DMS53 treated with DMSO at 0.1 percent for 48 hours (cell line): ENCODE data around the gene MATN3.
A peak's percentile ranks its signal among the peaks of the same experiment; 100 is the strongest.

ENCODE experiments used
- DNase-seq: peaks from one replicate; lab custom pipeline; 2025; ENCODE audit not compliant: unreplicated experiment; lab: John Stamatoyannopoulos, UW

MATN3 gene

DNA sequence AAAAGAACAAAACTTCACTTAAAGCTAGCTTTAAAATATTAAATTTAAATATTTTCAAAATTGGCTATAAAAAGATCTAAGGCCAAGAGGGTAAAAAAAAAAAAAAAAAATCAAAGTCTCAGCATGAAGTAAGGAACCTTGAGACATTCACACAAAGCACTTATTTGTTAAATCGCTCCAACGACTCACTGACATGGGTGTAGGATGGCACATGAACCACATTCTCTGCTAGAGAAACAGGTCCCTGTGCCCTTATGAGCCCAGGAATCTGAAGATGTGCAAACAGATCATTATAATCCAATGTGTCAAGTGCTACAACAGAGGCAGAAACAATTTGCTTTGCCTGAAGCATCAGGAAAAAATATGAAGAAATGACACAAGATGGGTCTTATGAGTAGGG lies 25.2 kb upstream of the MATN3 start:
- no peak for DNase-seq

DNA sequence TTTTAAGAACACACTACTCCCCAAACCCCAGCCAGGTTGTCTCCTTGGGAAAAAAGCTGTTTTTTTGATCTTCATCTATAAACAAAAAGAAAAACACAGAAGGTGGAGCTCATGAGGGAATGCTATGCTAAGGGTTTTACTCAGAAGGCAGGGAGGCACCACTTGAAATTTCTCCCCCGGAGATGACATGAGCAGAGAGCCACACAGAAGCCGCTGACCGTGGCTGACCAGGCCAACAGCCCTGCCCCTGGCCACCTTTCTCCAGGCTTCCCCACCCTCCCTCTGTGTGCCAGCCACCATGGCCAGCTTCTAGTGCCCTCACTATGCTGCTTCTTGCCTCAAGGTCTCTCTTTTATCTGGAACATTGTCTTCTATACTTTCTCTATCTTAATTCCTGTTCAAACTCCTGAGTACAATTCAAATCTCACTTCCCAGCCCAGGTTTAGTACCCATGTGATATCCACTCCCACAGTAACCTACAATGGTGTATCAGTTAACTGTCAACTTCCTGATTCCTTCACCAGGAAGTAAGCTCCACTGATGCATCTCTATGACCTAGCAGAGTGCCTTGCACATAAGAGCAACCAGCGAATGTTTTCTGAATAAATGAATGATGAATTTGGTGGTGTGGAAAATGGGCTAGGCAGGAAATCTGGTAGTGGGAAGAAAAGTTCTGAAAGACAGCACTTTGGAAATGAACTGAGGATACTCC lies 23.6 kb upstream of the MATN3 start:
- no peak for DNase-seq

DNA sequence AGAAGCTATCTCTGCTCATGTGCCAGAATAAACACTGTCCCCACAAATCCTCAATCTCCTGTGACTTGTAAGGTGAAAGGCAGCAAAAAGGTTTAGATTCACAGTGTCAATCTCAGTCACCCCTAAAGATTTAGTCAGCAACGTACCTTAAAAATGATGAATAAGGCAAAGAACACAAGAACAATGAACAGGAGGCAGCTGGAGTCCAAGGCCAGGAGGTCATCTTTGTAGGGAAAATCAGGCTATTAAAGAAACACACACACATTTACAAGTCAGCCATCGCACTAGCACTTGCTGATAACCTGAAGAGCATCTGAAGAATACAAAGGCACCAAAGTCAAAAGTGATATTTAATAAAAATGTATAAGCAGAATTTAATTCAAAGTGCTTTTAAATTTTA lies 22.4 kb upstream of the MATN3 start:
- DNase-seq: no peak

DNA sequence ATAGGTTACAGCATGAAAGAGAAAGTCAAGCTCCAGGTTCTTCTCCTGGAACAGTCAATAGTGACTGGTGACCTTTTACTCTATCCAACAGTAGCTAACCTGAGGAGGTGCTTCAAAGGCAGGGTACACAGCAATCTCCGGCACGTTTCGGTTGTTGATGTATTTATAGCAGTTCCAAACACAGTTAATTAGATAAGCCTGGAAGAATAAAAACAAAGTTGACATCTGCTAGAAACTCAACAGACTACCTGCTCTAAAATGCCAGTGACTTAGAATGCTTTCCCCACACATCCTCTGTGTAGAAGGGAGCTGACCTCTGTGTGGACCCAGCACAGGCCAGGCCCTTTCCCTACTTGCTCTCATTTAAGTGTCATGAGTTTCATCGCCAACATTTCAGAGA lies 21.8 kb upstream of the MATN3 start:
- DNase-seq: no peak

DNA sequence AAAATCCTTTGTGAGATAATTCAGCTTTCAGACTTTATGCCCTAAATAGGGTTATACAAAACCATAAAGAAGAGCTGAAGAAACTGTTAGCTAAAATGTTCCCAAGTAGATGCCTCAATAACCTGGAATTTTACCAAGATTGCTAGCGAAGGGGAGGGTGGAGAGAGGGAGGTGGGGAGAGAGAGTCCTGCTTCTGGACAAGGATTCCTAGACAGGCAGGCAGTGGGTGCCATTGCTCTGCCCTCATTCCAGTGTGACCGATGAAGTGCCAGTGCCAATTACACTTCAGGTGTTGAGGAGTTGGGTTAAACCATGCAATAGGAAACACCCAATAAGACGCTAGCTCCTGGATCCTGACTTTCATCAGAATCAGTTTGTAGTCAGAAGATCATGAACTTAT lies 20.9 kb upstream of the MATN3 start:
- DNase-seq: no peak

DNA sequence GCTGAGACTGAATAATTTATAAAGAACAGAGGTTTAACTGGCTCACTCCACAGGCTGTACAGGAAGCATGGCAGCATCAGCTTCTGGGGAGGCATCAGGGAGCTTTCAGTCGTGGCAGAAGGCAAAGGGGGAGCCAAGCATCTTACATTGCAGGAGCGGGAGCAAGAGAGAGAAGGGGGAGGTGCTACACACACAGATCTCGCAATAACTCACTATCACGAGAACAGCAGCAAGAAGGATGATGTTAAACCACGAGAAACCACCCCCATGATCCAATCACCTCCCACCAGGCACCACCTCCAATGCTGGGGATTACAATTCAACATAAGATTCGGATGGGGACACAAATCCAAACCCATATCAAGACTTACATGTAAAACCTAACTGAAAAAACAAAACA lies 17.8 kb upstream of the MATN3 start:
- no peak for DNase-seq

DNA sequence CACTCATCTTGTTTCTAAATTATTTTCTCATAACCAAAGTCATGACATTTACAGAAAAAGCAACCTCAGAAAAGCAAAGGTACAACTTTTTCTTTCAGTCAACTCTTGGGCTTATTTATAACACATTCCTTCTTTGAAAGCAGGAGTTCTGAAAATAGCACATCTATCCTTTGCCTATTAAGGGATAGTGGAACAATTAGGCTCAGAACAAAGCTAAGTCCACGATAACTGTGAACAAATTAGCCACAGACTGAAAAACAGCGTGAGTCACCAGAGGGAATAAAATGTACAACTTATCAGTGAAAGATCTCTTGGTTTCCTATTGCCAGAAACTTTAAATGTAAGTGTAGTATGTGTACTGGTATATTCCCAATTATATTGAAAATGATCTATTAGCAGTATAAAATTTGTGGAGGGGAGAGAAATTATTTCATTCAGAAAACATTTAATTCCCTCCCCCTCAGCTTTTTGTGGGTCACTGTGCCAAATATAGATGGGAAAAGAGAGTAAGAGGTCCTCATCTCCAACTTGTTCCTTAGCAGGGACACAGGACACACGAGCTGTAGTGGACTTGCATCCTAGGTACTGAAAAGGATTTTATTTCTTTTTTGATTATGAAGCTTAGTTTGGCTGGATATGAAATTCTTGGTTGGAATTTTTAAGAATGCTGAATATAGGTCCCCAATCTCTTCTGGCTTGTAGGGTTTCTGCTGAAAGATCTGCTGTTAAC lies 15.4 kb upstream of the MATN3 start:
- no peak for DNase-seq

DNA sequence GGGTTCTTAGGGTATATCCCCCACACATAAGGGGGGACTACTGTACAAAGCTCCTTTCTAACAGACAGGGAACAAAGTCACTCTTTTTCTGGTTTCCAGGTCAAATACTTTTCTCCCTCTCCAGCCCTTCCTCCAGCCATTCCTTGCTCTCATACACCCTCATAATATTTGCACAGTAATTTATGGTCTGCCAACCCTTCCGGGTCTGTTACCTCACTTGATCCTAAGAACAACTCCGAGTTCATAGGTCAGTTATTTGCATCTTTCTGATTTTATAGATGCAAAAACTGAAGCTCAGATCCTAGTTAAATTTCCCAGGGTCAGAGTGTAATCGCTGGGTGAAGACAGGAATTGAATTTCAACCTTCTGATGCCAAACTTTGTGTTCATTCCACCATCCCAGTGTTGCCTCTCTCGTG lies 14.8 kb upstream of the MATN3 start:
- DNase-seq: peak; percentile 29

DNA sequence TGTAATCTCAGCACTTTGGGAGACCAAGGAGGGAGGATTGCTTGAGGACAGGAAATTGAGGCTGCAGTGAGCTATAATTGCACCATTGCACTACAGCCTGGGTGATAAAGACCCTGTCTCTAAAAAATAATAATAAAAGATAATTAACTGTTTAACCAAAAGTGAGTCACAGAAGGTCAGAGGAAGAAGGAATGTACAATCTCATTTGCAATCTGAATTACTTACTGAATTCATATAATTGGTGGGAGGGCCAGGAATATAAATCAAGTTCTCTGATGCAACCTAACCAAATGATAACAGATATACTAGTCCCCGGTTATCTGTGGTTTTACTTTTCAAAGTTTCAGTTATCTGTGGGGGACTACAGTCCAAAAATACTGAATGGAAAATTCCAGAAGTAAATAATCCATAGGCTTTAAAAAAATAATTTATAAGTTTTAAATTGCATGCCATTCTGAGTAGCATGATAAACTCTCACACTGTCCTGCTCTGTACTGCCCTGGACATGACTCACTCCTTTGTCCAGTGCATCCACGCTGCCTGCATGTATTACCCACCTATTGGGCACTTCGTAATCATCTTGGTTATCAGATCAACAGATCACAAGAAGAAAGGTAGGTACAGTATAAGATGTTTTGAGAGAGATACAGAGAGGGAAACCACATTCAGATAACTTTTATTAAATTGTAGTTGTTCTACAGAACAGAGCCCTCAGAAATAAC lies 12.8 kb upstream of the MATN3 start:
- DNase-seq: no peak

DNA sequence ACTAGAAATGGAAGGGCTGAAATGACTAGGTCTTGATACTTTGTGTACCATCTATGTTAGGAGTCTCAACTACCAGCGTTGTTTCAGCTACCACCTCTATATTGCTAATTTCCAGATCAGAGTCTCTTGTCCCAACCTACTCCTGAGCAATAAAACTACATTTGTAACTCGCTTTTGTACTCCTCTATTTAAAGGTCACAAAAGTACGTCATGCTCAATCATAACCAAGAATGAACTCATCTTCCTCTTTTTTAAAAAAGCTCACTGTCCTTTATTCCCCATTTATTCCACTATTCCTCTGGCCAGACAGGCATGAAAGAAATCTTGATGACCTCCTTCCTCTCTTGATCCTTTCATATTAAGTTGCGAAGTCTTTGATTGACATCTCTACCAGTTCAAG lies 11.2 kb upstream of the MATN3 start:
- no peak for DNase-seq

DNA sequence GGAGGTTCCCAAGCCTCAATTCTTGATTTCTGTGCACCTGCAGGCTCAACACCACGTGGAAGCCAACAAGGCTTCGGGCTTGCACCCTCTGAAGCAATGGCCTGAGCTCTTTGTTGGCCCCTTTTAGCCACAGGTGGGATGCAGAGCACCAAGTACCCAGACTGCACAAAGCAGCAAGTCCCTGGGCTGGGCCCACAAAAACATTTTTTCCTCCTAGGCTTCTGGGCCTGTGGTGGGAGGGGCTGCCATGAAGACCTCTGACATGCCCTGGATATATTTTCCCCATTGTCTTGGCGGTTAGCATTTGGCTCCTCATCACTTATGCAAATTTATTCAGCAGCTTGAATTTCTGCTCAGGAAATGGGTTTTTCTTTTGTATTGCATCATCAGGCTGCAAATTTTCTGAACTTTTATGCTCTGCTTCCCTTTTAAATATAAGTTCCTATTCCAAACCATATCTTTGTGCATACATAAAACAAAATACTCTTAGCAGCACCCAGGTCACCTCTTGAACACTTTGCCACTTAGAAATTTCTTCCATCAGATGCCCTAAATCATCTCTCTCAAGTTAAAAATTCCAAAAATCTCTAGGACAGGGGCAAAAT lies 9.0 kb upstream of the MATN3 start:
- no peak for DNase-seq

DNA sequence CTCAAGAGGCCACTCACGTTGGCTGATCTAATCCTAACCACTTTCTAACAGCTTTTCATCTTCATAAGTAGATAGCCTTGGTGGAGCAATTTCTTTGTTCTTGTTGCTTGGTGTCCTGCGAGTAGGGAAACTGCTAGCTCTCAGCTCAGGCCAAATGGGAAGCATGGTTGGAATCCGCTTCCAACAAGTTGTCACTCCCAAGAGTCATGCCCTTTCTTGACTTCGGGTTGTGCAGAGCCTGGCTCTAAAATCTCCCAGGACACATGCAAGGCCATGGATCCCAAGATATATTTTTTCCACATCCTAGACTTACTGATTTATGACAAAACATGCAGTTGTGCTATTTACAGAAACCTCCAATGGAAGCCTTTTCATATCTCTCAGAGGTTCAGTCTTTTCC lies 7.3 kb upstream of the MATN3 start:
- DNase-seq: no peak

DNA sequence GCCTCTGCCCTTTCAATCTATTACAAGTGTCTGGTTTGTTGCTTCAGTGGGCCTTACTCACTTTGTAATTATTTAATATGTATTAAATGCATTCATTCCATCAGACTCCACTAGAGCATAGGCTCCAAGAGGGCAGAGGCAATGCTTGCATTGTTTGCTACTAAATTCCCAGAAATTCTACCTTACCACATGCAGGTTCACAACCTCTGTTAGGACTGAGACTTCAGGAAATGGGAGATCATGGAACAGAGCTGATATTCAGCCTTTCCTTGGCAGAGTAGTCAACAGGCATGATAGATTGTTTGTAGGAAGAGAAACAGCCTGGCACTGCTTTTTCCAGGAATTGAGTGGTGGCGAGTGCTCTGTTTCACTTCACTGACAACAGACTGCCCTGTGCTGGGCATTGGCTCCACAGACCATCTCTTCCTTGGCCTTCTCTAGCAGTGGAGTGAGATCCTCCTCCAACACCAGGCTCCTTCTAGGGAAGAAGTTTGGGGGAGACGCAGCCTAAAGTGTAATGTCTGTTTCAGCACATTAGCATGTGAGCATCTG lies 6.2 kb upstream of the MATN3 start:
- no peak for DNase-seq

DNA sequence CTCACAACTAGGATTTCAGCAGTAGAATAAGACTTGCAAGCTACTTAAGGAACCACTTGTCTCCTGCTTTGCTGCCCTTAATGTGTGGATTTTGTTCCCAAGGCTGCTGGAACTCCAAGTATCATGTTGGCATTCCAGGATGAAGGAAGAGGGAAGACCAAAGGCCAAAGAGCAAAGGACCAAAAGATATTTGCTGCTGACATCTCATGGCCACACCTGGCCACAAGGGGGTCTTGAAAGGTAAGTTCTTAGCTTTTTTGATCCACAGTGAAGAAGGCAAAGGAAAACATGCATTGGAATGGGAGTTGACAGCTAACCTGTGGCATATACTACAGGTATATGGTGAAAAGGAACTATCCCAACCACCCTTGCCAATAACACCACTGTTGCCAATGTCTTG lies 3.9 kb upstream of the MATN3 start:
- no peak for DNase-seq

DNA sequence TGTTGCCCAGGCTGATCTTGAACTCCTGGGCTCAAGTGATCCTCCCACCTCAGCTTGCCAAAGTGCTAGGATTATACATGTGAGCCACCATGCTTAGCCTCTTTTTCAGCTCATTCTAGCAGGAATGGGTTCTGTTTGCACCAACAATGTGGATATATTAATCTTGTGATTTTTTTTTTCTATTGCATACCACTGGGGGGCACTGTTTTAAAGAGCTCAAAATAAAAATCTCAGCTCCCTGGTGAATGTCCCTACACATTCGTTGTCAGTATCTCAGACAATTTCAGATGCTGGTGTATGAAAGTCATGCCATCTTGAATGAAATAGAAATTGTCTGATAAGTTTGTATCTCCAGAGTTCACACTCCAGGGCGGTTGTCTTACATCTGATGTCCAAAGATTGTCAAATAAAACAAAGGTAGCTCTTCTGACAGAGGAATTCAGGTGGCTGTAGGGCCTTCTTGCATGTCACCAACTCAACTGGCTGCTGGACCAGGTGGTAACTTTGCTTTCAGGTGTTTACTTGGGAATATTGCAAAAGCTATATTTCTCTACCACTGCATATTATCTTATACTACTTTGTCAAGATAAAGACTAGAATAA lies 3.1 kb upstream of the MATN3 start:
- DNase-seq: peak; percentile 38

DNA sequence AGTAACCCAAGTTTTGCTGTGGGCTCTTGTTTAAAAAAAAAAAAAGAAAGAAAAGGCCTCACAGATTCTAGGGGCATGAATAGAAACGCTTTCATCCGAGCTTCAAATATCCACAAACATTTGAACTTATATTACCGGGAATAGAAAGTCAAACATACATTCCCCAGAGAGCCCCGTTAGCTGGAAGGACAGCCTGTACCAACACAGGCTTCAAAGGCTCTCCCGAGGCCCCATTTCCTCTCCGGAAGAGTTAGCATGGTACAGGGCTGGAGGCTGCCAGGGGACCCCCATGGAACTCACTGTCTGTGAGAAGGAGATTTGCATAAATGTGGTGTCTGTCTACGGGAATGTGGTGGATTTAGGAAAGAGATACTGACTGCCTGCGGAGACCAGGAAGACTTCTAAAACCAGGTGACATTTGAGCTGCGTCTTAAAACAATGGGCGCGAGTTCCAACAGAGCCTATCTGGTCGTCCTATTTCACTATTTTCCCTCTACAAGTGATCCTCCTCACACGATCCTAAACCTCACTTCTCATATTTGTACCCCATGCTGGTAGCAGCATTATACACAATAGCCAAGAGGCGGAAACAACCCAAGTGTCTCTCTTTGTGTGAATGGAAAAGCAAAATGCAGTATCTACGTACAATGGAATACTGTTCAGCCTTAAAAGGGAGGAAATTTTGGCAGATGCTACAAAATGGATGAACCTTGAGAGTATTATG lies 820 bp upstream of the MATN3 start:
- no peak for DNase-seq

DNA sequence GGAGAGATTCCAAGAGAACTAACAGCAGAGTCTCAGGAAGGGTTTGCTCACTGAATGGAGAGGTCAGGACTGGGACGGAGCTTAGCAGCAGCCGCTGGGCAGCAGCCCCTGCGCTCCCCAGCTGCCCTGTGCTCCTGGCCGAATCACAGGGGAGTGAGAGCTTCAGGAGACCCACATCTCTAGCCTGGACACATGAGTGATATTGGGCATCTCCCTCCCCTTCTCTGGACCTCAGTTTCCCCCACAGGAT lies 511 bp downstream of the MATN3 start:
- DNase-seq: no peak

DNA sequence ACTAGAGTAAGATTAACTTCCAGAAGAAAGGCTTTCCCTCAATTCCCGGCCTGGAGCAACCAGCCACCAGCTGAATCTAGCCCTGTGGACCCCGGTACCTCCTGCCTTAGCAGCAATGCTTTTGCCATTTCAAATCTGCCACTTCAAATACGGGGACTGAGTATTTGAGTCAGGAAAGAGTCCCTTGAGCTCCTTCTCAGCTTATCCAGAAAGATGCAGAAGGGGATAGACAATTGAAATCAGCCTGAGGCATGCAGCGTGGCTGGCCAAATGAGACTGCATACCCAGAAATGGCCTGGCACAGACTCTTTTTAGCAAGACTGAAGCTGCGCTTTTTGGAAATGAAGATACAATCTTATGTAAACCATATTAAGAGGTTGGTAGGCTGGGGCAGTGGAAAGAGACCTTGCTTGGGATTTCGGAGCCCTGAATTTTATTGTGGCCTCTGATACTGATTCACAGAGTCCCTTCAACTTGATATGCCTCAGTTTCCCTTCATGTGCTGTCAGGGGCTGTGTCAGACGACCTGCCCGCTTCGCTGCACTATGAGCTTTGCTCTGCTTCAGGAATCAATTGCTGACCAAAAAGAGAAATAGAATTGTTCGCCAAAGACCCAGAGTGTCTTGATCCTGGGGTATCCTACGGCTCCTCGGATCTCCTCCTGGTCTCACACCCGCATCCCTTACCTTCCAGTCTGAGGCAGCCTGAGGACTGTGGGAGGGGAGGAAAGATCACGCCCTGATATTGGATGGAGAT lies 1.0 kb downstream of the MATN3 start:
- no peak for DNase-seq

DNA sequence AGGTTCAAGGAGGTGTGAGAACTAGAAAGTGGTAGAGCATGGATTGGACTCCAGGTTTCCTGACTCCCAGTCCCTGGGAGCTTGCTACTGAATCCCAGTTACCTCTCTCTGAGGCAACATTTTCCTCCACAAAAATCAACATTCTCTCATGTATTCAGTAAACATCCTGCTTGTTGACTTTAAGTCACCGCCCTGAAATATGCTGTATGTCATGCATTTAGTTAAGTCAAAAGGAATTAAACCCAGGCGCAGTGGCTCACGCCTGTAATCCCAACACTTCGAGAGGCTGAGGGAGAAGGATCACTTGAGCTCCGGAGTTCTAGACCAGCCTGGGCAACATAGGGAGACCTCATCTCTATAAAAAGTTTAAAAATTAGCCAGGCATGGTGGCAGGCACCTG lies 3.8 kb downstream of the MATN3 start:
- peak; percentile 36 for DNase-seq

DNA sequence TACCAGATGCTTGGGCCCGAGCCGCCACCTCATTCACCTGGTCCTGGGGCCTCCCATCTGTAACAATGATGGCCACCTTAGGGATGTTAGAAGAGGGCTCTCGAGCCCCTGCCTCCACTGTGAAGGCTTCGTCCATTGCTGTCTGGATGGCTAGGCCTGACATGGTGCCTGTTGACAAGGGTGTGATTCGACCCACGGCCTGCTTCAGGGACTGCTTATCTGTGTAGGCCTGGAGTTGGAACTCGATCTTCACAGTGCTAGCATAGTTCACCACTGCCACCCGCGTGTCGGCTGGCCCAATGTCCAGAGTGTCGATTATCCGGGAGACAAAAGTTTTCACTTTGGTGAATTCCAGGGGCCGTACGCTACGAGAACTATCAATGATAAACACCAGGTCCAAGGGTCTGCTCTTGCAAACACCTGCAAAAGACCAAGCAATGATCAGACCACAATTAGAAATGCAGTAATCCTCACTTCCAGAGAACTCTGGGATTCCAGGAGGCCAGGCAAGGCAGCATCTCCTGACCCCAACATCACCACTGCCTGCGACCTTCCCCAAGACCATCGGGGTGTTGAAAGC lies 6.5 kb downstream of the MATN3 start:
- no peak for DNase-seq
